ENCODE data around the gene CCDC171.

GRCh38 chr9:15576350-15577050 is 23.7 kb downstream of the CCDC171 start:
- TF ChIP-seq POLR2A (IDR thresholded peaks at IDR 0.05; ENCODE audit: low read depth, low read length) (no peak), POLR2AphosphoS5 (IDR thresholded peaks at IDR 0.05; ENCODE audit: low read depth, low read length) (no peak)
